ENCODE data around the gene PDX1.
"Not testable (repeated sequence)": the region's sequence is repeated elsewhere in the genome, so short reads cannot be mapped to it uniquely, and the experiment has no call there.

PDX1 gene

DNA sequence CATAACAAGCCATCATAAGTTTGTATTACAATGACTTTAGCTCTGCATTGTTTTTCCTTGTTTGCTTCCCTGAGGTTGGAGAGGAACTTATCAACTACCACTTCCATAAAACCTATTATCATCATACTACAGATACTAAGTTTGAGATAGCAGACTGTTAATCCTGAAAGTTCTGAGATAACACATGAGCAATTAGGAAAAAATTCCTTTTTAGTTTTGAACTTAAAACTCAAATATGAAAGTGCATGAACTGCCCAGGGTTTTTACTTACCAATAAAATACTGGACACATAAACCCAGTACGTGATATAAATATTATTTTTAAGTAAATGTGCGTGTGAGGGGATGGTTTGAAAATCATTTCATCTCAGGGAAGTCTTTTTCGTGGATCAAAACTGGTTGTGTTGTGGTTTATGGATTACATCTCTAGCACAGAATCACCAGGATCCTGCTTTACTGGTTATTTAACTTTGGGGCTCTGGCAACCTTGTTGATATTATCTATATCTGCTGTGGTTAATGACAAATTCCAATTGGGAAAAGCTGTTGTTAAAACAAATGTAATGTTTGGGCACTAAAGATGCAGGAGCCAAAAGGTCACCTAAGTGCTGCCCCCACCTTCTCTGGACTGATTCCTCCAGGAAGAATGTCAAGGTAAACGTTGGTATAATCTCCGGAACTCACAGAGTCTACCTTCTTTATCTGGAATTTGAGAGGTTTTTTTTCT, 36.9 kb downstream of the PDX1 start:
- DNase-seq (ENCODE audit: low read depth), result no peak

DNA sequence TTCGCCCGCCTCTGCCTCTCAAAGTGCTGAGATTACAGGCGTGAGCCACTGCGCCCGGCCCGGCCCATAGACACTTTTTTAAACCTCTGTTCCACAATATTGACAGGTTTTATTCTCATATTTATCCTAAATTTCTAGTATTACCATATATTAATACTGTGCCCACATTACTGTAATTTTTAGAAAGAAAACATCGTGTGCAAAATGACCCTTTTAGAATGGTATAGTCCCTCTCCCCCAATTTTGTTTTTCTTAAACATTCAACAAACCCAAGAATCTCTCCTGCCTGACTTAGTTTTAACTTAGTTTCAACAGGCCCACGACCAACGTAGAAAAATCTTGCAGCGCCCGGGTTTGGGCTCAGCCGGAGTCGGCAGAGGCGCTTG, 40.2 kb downstream of the PDX1 start:
- no peak for DNase-seq (ENCODE audit: low read depth)

DNA sequence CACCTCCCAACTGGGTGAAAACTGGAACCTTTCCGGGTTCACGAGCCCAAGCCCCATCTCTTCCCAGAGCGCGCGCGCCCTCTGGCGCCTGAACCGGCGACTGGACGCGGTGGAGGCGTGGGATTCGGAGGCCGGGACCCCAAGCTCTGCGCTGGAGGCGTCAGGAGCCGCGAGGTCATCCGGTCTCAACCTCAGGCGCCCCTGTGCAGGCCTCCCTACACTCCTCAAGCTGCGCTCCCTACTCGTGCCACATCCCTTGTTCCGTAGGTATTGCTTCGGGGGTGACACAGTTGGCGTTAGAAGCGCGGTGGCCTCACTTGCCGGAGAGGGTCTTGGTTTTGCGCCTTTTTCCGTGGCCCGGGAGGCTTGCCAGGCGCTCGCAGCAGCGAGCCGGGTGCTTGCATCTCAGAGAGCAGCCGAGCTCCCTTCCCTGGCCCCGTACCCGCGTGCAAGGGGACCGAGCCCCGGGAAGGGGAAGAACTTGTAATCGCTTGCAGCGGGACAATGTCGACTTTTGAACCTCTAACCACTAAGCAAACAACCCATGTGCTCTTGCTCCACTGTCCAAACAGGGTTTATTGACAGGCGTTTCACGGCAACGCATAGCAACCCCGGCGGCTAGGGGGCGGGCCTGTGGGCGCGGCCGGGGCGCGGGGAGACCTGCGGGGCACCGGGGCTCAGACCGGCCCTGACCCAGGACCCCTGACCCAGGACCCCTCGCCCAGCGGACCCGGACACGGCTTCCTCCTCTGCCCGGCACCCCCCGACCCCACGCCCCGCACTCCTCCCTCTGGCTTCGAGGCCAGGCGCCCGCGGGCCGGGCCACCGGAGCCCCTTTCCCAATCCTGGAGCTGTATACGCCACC, 40.8 kb downstream of the PDX1 start:
- no peak for DNase-seq (ENCODE audit: low read depth)

DNA sequence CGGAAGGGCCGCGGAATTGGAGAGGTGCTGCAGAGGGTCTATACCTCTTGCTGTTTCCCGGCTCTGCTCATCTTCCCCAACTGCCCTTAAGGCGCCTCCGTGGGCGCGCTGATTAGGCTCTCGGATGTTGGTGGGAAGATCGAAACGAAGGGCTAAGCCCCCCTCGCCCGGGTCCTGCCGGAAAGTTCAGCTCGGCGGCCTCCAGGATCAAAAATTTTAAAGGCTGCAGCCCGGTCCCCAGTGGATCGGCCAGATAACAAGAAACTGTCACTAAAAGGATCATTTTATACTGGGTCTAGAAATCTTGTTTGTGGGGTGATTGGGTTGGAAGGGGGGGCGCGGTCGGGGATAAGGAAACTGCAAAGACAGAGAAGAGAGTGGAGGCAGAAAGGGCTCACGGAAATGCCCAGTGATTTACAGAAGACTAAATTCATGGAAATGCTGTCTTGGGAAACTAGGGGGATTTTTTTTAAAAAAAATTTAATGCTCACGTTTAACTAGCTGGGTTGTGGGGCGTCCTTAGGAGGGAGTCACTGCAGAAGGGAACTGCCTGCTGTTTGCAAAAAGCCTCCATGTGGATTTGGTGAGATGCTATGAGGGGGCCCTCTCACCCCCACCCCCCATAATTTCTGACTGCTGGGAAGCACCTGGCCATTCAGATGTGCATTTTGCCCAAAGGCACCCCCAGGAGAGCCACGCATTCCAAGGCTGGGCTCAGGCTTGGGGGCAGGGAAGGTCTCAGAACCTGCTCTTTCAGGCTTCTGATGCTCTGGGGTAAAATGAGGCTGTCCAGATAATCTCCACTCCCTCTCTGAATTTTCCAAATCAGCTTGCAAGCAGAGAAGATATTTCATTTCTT, 41.7 kb downstream of the PDX1 start:
- no peak for DNase-seq (ENCODE audit: low read depth)

DNA sequence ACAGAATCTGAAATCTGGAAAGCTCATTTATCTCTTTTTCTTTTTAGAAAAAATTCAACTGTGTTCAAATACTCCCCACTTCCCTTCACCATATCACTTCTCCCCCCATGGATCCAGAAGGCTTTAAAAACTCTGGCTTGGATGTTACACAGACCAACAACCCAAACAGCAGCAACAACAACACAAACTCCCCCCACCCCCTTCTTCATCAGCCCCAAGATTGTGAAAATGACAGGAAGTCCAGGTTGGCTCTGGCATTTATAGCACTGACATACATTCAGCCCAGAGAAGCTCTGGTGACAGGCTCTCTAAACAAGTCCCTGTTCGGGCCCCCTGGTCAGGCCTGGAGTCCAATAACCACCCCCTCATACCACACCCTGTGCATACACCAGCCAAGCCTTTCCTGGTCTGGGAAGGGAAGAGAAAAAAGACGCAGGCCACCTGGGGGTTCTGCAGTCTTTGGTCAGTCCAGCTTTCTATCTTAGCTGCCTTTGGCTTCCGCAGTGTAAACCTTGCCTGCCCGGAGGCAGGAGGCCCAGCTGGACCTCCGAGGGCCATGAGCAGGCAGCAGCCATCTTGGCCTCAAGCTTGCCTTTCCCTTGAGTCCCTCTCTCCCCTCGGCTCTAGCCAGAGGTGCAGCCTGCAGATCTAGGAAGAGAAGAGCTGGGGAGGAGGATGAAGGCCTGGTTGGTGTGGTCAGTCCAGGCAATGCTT, 42.5 kb downstream of the PDX1 start:
- no peak for DNase-seq (ENCODE audit: low read depth)

DNA sequence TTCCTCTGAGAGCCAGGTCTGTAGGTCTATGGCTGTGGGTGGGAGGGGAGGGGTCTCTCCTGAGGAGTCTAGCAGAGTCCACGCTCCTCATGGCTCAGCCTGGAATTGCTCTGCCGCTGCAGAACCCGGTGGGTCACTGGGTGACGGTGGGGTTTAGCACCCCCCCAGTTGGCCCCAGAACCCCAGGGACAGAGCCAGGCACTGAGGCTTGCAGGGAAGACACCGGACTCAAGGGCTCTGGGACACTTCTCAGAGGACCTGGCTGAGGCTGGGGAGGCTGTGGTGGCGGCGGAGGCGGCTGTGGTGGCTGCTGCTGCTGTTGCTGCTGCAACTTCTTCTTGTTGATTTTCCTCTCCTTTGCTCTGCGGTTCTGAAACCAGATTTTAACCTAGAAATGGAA, 43.2 kb downstream of the PDX1 start:
- no peak for DNase-seq (ENCODE audit: low read depth)

DNA sequence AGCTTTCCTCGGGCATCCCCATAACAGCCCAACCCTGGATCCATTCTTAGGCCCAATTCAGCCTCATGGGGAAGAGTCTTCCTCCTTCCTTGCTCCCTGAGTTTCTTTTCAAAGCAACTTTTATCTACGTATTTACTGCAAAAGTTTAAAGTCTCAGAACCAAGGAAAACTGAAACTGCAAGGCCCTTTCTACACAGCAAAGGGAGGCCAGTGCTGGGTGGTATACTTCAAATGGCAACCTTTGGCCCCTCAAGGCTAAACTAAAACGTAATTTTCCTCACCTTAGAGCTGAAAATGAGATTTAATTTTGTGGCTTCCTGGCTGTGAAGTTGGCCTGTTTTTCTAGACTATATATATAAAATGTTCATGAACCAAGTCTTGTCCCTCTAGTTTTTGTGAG, 43.7 kb downstream of the PDX1 start:
- no peak for DNase-seq (ENCODE audit: low read depth)

DNA sequence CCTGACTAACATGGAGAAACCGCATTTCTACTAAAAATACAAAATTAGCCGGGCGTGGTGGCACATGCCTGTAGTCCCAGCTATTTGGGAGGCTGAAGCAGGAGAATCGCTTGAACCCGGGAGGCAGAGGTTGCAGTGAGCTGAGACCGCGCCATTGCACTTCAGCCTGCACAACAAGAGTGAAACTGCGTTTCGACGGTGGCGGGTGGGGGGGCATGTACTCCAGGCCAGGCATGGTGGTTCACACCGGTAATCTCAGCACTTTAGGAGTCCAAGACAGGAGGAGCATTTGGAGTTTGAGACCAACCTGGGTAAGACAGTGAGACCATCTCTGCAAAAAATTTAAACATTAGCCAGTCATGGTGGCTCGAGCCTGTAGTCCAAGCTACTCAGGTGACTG, 44.4 kb downstream of the PDX1 start:
- DNase-seq (ENCODE audit: low read depth), result not testable (repeated sequence)

DNA sequence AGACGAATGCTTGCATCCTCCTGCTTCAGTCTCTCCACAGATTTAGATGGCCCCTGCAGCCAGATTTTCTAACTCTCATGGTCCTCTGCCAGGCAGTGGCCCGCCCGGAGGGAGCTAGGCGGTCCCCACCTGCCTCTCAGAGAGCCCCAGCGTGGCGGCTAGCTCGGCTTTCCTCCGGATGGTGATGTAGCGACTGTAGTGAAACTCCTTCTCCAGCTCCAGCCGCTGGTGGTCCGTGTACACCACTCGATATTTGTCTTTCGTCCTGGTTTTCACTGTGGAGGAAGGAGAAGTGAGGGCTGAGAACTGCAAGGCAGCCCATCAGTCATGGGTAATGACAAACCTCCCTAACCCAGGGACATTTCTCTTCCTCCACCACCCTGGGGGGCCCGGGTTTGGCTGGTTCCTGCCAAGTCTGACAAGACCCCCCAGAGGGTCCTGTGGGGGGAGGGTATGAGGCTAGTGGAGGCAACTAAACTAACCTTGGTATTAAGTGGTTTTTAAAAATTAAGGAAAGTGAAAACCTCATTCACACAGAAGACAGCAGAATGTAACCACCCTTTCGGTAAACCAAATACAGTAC, 45.0 kb downstream of the PDX1 start:
- DNase-seq (ENCODE audit: low read depth), result no peak

DNA sequence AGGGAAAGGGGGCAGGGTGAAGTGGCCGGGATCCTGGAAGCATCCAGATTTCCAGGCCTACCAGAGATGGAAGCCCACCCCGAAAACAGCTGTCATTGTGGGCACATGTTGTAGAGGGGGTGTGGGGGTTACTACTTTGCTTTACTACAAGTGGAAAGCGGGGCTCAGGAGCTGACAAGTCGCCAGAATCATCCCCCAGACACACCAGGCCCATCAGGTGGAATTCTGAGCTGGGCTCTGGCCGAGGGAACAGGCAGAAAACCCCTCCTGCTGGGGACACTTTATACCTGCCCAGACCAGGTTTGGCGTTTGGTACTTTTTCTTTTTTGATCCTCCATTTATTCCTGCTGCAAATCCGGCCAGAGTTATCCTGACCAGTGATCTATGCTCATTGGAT, 45.5 kb downstream of the PDX1 start:
- DNase-seq (ENCODE audit: low read depth), result no peak

DNA sequence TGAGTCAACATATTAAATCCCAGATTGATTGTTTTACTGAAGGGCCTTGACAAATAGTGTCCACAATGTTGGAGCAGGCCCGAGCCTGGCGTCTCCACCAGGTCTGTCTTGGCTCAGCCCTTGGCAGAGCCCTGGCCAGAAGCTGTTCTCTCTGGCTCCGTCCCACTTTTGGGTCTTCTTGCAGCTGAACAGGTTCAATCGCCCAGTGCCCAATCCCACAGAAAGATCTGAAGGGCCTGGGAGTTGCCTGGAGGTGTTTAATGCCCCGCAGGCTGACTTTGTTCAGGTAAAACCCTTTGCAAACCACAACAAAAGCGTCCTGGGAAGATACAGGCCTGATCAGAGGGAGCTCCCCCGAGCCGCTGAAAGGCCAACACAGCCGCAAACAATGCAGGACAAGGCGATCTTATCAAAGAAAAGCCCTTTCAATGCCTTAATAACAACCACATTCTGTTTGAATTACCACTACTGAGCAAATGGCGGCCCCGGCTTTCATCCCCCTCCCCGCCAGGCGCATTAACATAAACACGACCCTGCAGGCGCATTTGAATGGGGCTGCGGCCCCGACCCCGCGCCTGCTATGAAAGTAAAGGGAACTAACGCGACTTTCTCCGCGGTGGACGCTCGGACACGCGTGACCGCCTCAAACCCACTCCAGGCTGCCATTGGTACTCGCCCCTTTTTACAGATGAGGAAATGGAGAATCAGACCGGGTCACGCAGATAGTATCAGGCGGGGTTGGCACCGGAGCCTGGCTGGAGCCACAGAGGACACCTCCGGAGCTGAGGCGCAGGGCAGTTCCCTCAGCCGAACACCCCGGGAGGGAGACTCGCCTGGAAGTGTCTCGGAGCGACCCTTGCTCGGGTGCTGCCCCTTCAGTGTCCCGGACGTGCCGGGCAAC, 46.2 kb downstream of the PDX1 start:
- no peak for DNase-seq (ENCODE audit: low read depth)

DNA sequence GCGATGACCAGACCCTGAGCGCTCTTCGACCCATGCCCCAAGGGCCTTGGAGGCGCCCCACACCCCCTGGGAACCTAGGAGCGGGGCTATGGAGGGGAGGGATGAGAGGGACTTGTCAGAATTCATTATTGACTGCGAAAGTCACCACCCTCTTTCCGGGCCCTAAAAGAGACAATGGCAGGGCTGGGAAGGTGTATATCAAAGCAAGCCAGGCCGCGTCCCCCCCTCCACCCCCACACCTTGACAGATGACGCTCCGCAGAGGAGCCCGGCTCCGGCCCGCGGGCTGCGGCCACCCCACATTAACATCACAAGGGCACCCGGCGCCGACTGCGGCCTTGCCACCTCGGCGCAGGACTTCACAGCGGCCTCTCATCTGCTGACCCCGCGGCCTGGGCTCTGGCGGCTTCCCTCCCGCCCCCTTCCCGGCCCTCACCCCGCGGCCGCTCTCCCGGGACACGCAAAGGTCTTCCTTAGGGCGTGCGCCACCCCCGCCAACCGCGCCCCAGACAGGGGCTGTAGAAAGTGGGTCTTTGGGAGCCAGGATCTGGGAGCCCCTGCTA, 46.9 kb downstream of the PDX1 start:
- DNase-seq (ENCODE audit: low read depth), result no peak

DNA sequence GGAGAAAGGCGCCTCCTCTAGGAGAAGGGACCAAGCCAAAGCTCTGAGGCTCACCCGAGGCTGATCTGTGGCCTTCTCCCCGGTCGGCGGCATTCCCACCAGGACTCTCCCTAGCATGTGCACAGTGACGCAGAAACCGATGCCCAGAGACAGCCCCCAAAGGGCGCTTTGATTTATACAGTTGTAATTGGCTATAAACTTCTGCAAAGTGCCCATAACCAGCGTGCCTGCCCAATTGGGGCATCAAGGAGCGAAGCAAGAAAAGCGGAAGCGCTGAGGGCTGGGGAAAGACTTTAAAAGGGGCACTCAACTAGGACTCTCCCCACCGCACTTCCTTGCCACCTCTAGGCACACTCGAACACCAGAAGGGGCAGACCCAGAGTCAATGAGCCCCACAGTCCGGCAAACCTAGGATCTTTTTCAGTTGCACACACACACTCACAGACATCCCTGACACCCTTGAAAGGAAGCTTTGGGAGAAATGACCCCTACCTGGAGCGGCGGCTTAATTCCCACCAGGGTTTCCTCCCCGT, 47.5 kb downstream of the PDX1 start:
- DNase-seq (ENCODE audit: low read depth), result no peak

DNA sequence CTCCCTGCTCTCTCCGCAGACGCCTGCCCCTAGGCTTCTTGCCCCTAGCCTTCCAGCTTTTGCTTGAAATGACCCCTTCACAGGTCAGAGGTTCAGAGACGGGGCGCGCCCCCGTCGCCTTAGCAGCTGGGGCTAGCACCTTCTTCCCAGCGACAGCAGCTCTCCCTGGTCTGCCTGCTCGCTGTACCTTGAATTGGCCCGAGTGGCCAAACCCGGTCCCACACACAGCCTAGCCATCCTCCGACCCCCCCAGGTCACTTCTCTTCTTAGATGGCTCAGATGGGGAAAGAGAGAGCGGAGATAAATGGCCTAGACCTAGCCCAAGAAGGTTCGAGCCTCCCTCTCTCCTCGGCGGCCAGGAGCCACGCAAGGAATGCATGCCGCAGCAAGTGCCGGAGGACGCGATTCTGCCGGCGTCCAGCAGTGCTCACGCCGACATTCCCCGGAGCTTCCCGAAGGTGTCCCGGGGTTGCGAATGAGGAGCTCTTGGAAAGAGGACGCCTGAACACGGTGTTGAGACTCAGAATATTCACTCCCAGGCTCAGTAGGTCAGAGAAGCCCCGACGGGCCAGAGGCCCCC, 48.0 kb downstream of the PDX1 start:
- DNase-seq (ENCODE audit: low read depth), result no peak

DNA sequence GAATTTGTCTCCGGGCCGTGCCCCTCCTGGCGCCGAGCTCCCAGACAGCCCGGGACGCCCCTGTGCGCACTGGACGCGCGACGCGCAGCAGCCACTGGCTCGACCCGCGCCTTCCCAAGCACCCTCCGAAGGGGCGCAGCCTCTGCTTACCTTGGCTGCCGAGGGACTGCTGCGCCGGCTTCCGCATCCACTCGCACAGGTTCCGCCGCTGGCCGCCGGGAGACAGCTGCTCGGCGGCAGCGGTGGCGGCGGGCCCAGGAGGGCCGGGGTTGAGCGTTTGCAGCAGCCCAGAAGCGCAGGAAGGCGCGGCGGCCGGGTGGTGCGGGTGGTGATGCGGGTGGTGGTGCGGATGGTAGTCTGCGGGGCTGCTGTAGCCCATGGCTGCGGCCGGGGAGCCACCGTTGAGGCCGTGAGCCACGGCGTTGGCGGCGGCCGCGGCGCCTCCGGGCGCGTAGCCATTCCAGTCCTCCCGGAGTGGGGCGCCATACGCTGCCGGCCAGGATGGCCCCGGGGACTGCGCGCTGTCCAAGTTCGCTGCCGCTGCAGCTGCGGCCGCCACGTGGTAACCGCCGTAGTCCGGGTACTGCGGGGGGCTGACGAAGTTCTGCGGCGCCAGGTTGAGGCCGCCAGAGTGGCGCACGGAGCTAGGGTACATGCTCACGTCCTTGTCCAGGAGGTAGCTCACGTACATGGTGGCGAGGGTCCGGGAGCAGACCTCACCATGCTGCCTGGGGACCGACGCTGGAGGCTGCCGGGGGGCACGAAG, 48.7 kb downstream of the PDX1 start:
- DNase-seq (ENCODE audit: low read depth), result no peak

DNA sequence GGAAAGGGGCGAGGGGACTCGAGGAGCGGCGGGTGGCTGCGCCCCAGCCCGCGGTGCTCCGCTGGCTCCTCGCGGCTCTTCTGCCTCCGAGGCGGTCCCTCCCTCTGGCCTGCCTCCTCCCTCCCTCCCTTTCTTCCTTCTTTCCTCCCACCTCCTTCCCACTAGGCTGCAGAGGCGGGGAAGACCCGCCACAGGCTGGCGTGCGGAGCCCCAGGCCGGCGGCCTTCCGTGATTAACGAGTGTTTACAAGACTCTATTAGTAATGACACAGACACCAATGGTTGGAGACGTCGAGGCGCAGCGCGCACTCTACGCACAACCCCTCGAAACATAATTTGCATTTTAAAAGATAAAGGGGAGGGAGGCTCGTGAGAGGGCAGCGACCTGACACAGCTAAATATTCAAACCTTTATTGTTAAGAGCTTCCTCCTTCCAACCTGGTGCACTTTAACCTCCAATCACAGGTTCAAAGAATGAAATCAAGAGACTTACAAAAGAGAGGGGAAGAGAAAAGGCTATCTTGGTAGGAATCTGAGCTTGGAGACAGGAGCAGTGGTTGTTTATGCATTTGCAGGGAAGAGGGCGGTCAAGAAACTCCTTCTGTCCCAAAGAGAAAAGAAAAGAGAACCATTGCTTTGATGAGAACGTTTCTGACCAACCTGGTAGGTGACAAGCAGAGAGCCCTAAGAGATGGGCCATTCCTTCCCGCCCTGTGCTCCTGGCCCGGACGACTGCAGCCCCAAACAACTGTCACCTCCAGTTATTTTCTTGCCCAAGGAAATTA, 49.5 kb downstream of the PDX1 start, which contains the start of gene CDX2:
Gene CDX2, minus strand, starts transcription at position 234 of the 784 bp plus-strand sequence. CDS start 309 bp downstream, outside the sequence.
- DNase-seq (ENCODE audit: low read depth), result no peak

DNA sequence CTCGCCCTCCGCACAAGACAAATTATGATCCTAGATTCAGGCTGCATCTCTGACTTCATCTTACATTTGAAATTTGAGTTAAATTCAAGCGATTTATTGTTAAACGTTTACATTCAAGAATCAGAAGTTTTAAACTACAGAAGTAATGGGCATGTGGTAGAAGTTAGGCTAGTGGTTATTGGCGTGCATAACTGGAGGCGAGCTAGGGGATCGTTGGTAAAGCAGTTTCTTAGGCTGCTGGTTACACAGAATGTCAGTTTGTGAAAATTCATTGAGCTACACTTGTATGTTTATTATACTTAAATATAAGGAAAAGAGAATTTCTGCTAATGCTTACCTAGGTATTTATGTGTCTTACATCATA, 50.0 kb downstream of the PDX1 start:
- DNase-seq (ENCODE audit: low read depth), result no peak
